ENCODE results near the gene CACNA1G. TPM values are rescaled to one million over a fixed set of nuclear protein-coding genes. Genes with fewer than 3 reads are reported as not detected.

Gene CACNA1G
- total RNA-seq, 2 donors from 2014 or later: 3.4 to 6.6 TPM

DNA sequence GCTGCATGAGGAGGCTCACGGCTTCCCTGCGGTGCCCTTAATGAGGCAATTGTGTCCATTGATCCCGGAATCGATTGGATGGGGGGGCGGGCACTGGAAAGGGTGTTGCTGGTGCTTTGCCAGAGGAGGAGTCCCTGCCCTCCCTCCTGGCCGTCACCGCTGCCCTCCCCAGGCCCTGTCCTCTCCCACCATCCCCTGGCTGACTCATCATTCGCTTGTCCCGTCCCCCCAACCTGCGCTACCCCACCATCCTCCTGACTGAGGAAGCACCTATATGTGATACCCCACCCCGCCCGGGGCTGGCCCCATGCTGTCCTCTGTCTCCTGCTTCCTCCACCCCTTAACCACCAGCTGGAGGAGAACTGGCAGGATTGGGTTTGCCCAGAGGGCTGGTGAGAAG lies 20.8 kb downstream of the CACNA1G start:
- Histone ChIP-seq H3K9me3 (no peaks in the 10 kb centered on the region), H3K27me3 (replicated peaks; ENCODE audit: insufficient read depth) (no peaks in the 10 kb centered on the region), H3K36me3 (no peaks in the 10 kb centered on the region), H3K27ac (no peak overlapping the region), H3K4me3 (no peak overlapping the region), H3K4me1 (replicated peaks) (no peaks in the 10 kb centered on the region)
- WGBS: 96% methylated on average over 12 of the region's 12 CpGs
- no peak for DNase-seq (ENCODE audit: low spot score)
- TF ChIP-seq POLR2AphosphoS5 (IDR thresholded peaks at IDR 0.05) (no peak), POLR2A (IDR thresholded peaks at IDR 0.05) (no peak)
- TF ChIP-seq, protein P1, sequence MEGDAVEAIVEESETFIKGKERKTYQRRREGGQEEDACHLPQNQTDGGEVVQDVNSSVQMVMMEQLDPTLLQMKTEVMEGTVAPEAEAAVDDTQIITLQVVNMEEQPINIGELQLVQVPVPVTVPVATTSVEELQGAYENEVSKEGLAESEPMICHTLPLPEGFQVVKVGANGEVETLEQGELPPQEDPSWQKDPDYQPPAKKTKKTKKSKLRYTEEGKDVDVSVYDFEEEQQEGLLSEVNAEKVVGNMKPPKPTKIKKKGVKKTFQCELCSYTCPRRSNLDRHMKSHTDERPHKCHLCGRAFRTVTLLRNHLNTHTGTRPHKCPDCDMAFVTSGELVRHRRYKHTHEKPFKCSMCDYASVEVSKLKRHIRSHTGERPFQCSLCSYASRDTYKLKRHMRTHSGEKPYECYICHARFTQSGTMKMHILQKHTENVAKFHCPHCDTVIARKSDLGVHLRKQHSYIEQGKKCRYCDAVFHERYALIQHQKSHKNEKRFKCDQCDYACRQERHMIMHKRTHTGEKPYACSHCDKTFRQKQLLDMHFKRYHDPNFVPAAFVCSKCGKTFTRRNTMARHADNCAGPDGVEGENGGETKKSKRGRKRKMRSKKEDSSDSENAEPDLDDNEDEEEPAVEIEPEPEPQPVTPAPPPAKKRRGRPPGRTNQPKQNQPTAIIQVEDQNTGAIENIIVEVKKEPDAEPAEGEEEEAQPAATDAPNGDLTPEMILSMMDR (IDR thresholded peaks at IDR 0.05): no peak
- intact Hi-C loops (cut with DNase I): no loop called here

GRCh38 chr17:50582741-50583140 lies 22.2 kb downstream of the CACNA1G start:
- DNase-seq (ENCODE audit: low spot score): no peak
- Histone ChIP-seq H3K9me3 (no peaks in the 10 kb centered on the region), H3K27ac (no peak overlapping the region), H3K36me3 (no peaks in the 10 kb centered on the region), H3K27me3 (replicated peaks; ENCODE audit: insufficient read depth) (no peaks in the 10 kb centered on the region), H3K4me1 (replicated peaks) (no peaks in the 10 kb centered on the region), H3K4me3 (no peak overlapping the region)
- TF ChIP-seq POLR2AphosphoS5 (IDR thresholded peaks at IDR 0.05) (no peak), POLR2A (IDR thresholded peaks at IDR 0.05) (no peak)
- TF ChIP-seq, protein P1 (IDR thresholded peaks at IDR 0.05): no peak
- WGBS: 78% methylated on average over 2 of the region's 2 CpGs
- intact Hi-C loops (cut with DNase I): no loop called here

- no peak overlapping the region for H3K4me3 ChIP-seq
- no peak overlapping the region for H3K27ac ChIP-seq
- H3K27me3 ChIP-seq (replicated peaks; ENCODE audit: insufficient read depth): no peaks in the 10 kb centered on the region
- intact Hi-C loops (cut with DNase I): no loop called here
- H3K9me3 ChIP-seq: no peaks in the 10 kb centered on the region
- no peak for TF ChIP-seq POLR2AphosphoS5 (IDR thresholded peaks at IDR 0.05)
- TF ChIP-seq, protein P1 (IDR thresholded peaks at IDR 0.05): no peak
- no peak for TF ChIP-seq POLR2A (IDR thresholded peaks at IDR 0.05)
- WGBS: 78% methylated on average over 7 of the region's 7 CpGs
- H3K36me3 ChIP-seq: no peaks in the 10 kb centered on the region
- DNase-seq (ENCODE audit: low spot score): no peak
- H3K4me1 ChIP-seq (replicated peaks): peaks cover 3% of the 10 kb centered on the region
These were observed 23.1 kb downstream of the CACNA1G start for GRCh38 chr17:50583641-50584040.

DNA sequence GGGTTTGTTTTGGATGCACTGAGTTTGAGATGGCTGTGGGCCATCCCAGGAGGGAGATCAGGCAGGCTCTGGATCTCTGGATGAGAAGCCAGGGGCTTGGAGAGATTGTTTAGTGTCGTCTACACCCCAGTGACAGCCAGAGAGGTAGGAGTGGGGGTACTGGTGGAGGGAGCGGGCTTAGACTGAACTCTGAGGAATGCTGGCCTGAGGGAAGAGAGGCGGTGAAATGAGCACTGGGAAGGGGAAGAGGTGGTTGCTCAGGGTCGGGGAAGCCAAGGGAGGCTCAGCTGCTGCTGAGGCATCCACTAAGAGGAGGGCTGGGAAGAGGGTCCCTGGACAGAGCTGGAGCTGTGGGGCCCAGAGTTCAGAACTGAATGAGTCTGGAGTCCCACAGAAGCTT lies 23.6 kb downstream of the CACNA1G start:
- Histone ChIP-seq H3K4me1 (replicated peaks) (peaks cover 8% of the 10 kb centered on the region), H3K36me3 (no peaks in the 10 kb centered on the region), H3K4me3 (no peak overlapping the region), H3K27ac (no peak overlapping the region), H3K9me3 (no peaks in the 10 kb centered on the region), H3K27me3 (replicated peaks; ENCODE audit: insufficient read depth) (no peaks in the 10 kb centered on the region)
- DNase-seq (ENCODE audit: low spot score): no peak
- WGBS: 53% methylated on average over 4 of the region's 4 CpGs
- TF ChIP-seq, protein P1 (IDR thresholded peaks at IDR 0.05): no peak
- TF ChIP-seq POLR2A (IDR thresholded peaks at IDR 0.05) (no peak), POLR2AphosphoS5 (IDR thresholded peaks at IDR 0.05) (no peak)
- intact Hi-C loops (cut with DNase I): no loop called here

GRCh38 chr17:50584749-50585148 lies 24.2 kb downstream of the CACNA1G start:
- intact Hi-C loops (cut with DNase I): no loop called here
- Histone ChIP-seq H3K9me3 (no peaks in the 10 kb centered on the region), H3K4me3 (no peak overlapping the region), H3K36me3 (no peaks in the 10 kb centered on the region), H3K27ac (no peak overlapping the region), H3K4me1 (replicated peaks) (peaks cover 12% of the 10 kb centered on the region), H3K27me3 (replicated peaks; ENCODE audit: insufficient read depth) (no peaks in the 10 kb centered on the region)
- no peak for TF ChIP-seq POLR2A (IDR thresholded peaks at IDR 0.05)
- TF ChIP-seq POLR2AphosphoS5 (IDR thresholded peaks at IDR 0.05): no peak
- TF ChIP-seq, protein P1 (IDR thresholded peaks at IDR 0.05): no peak
- 65% methylated on average over 6 of the region's 6 CpGs for WGBS
- DNase-seq (ENCODE audit: low spot score): no peak

All from prostate gland (tissue), 2 donors.